Keratinocyte (primary cell): ENCODE data around the gene FBLN1.

Experiments
- CTCF ChIP-seq, 3 experiments: IDR thresholded peaks in 1 of 3; conservative IDR thresholded peaks in 1 of 3; optimal IDR thresholded peaks in 1 of 3; 2 replicates in 2 of 3; 3 replicates in 1 of 3; pipeline versions ENCODE3 to v1.5.1; 2011; ENCODE audit warnings: low read length in 3 of 3, mild to moderate bottlenecking in 3 of 3, moderate library complexity in 2 of 3, control low read depth in 1 of 3, inconsistent platforms in 1 of 3; ENCODE audit not compliant: insufficient read depth in 2 of 3; ENCODE audit errors: extremely low read depth in 1 of 3
- EZH2 ChIP-seq: IDR thresholded peaks from one replicate; pipeline ENCODE4 v1.6.1; 2012; ENCODE audit warnings: inconsistent platforms, mild to moderate bottlenecking, low read length, moderate library complexity

GRCh38 chr22:45631140-45631840 is 128.6 kb downstream of the FBLN1 start:
- TF ChIP-seq CTCF (optimal IDR thresholded peaks at IDR 0.05 in 1 of 3, IDR thresholded peaks at IDR 0.05 in 1 of 3, conservative IDR thresholded peaks at IDR 0.05 in 1 of 3; ENCODE audit: extremely low read depth in 1 of 3, insufficient read depth in 2 of 3, low read length in 3 of 3) (no peak), EZH2 (no peak)
